Measurements from ENCODE around the gene RALGPS2.

The RALGPS2 gene

GRCh38 chr1:178927003-178927402 is 202.0 kb downstream of the RALGPS2 start:
- no peak for DNase-seq

- DNase-seq = no peak
Observed at GRCh38 chr1:178928041-178928440, 203.0 kb downstream of the RALGPS2 start.

GRCh38 chr1:178928976-178929375 is 203.9 kb downstream of the RALGPS2 start:
- DNase-seq = no peak

GRCh38 chr1:178931858-178932551 is 207.0 kb downstream of the RALGPS2 start:
- DNase-seq = no peak

GRCh38 chr1:178932552-178932906 is 207.5 kb downstream of the RALGPS2 start:
- DNase-seq = no peak

- no peak for DNase-seq
Observed at GRCh38 chr1:178933105-178933561, 208.1 kb downstream of the RALGPS2 start.

GRCh38 chr1:178933709-178934490 is 208.9 kb downstream of the RALGPS2 start:
- DNase-seq = no peak

- no peak for DNase-seq
Observed at GRCh38 chr1:178934546-178934945, 209.5 kb downstream of the RALGPS2 start.

GRCh38 chr1:178935610-178936009 is 210.6 kb downstream of the RALGPS2 start:
- DNase-seq = no peak

- no peak for DNase-seq
Observed at GRCh38 chr1:178937695-178938094, 212.7 kb downstream of the RALGPS2 start.

- no peak for DNase-seq
Observed at GRCh38 chr1:178938101-178938958, 213.3 kb downstream of the RALGPS2 start.

- no peak for DNase-seq
Observed at GRCh38 chr1:178938959-178939317, 213.9 kb downstream of the RALGPS2 start.

GRCh38 chr1:178939338-178940067 is 214.5 kb downstream of the RALGPS2 start:
- no peak for DNase-seq

GRCh38 chr1:178940068-178940765 is 215.2 kb downstream of the RALGPS2 start:
- no peak for DNase-seq

GRCh38 chr1:178941261-178941689 is 216.2 kb downstream of the RALGPS2 start:
- DNase-seq = no peak

GRCh38 chr1:178941849-178942248 is 216.8 kb downstream of the RALGPS2 start:
- no peak for DNase-seq

GRCh38 chr1:178942285-178943198 is 217.5 kb downstream of the RALGPS2 start:
- no peak for DNase-seq

GRCh38 chr1:178944729-178945128 is 219.7 kb downstream of the RALGPS2 start:
- no peak for DNase-seq

GRCh38 chr1:178945763-178946266 is 220.8 kb downstream of the RALGPS2 start:
- no peak for DNase-seq

- DNase-seq = no peak
Observed at GRCh38 chr1:178946416-178946815, 221.4 kb downstream of the RALGPS2 start.
